Skeletal muscle tissue (tissue), 4 donors: ENCODE results near the gene NDUFS3. TPM values are rescaled to one million over a fixed set of nuclear protein-coding genes. Genes with fewer than 3 reads are reported as not detected.

ENCODE experiments used
- H3K27ac ChIP-seq: one replicate; pipeline ENCODE4 v1.7.0; 2013; ENCODE audit warnings: mild to moderate bottlenecking, low read depth, low read length, inconsistent platforms
- H3K27me3 ChIP-seq, 3 donors: one replicate each; pipeline ENCODE4 v1.7.0; 2013; ENCODE audit warnings: low read length in 3 of 3; ENCODE audit not compliant: control insufficient read depth in 3 of 3, insufficient read depth in 3 of 3
- H3K36me3 ChIP-seq, 3 donors: one replicate each; pipeline ENCODE4 v1.7.0; 2013; ENCODE audit warnings: low read length in 3 of 3; ENCODE audit not compliant: control insufficient read depth in 3 of 3, insufficient read depth in 3 of 3
- H3K4me1 ChIP-seq, 3 donors: one replicate each; pipeline ENCODE4 v1.7.0; 2013; ENCODE audit warnings: low read length in 3 of 3, mild to moderate bottlenecking in 3 of 3; ENCODE audit not compliant: control insufficient read depth in 3 of 3, insufficient read depth in 3 of 3
- H3K4me3 ChIP-seq, 3 donors: one replicate each; pipeline ENCODE4 v1.7.0; 2013; ENCODE audit warnings: low read length in 3 of 3
- H3K9ac ChIP-seq, 3 donors: one replicate each; pipeline ENCODE4 v1.7.0; 2013; ENCODE audit warnings: low read length in 3 of 3, mild to moderate bottlenecking in 3 of 3, moderate library complexity in 2 of 3, low read depth in 1 of 3
- H3K9me3 ChIP-seq, 3 donors: one replicate each; pipeline ENCODE4 v1.7.0; 2013; ENCODE audit warnings: low read length in 3 of 3; ENCODE audit not compliant: control insufficient read depth in 3 of 3
- total RNA-seq: library from RNA; depleted of rRNA; stranded (reverse); fragments of >200 nt; gene quantifications from one replicate; pipeline ENCODE4 v1.2.3, GENCODE V29; 2014
- donor health status: Osteomylitis.

Gene NDUFS3
- total RNA-seq, 1 donor from 2014 or later: 95.5 TPM

DNA sequence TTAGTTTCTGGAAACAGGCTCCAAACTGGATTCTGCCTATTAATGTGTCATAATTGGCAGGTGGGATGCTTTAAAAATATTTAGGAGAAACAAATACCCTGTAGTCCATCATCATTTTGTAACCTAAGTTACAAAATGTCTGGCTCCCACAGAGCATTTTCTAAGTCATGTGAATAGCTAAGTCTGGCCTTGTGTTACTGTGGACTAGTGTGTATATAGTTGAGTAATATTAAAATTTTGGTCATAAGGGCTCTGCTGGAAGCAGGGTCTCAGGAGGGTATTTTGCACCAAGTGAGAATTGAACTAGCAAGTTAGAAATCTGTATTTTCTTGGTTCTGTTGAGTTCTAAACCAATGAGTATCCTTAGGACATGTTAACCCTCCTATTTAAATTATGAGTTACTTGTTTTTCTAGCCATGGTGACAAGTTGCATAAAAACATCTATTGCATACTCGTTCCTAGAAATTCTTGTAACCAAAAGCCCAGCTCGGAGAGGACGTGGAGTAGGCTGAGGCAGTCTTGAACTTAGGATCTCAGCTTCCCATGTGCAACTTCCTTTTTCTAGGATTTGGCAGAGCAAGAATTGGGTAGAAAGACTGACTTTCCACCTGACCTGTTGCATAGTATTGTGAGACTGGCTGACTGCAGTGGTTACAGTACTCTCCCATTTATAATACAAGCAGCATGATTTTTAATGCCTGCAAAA is 8.1 kb upstream of the NDUFS3 start:
- H3K9ac ChIP-seq: no peak overlapping the region
- no peak overlapping the region for H3K4me3 ChIP-seq
- H3K27me3 ChIP-seq: no peaks in the 10 kb centered on the region
- no peaks in the 10 kb centered on the region for H3K9me3 ChIP-seq
- no peak overlapping the region for H3K27ac ChIP-seq
- H3K36me3 ChIP-seq: peaks cover 32 to 44% (median 34%) of the 10 kb centered on the region in 3 donors
- peaks cover 11 to 24% (median 24%) of the 10 kb centered on the region in 3 donors for H3K4me1 ChIP-seq

DNA sequence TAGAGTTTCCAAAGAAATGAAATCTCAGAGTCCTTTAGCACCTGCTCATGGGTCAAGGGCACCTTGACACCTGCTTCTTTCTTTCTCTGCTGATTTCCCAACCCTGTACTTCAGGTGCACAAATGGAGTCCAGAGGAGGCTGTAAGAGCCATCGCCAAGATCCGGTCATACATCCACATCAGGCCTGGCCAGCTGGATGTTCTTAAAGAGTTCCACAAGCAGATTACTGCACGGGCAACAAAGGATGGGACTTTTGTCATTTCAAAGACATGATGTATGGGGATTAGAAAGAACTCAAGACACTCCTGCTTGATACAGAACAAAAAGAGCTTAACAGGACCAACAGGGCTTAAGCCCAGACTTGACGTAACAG is 7.5 kb upstream of the NDUFS3 start:
- H3K27ac ChIP-seq: no peak overlapping the region
- no peaks in the 10 kb centered on the region for H3K27me3 ChIP-seq
- H3K4me3 ChIP-seq: no peak overlapping the region
- peaks cover 11 to 21% (median 19%) of the 10 kb centered on the region in 3 donors for H3K4me1 ChIP-seq
- H3K9me3 ChIP-seq: no peaks in the 10 kb centered on the region
- H3K9ac ChIP-seq: no peak overlapping the region
- peaks cover 34 to 46% (median 35%) of the 10 kb centered on the region in 3 donors for H3K36me3 ChIP-seq

DNA sequence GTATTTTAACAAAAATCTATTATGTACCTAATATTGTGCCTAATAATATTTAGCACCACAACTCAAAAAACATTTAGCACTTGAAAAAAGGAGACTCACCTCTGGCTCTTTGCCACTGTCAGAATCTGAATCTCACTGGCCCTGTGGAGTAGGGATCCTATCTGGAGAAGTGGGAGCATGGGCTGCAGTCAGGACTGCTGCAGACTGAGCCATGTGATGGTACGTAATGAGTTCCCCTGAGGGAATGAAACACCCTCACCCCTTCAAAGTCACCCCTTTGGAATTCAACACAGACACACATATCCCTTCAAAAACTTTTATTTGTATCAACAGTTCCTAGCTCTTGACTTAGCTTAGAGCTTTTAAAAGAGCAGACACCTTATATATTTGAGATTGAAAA is 7.0 kb upstream of the NDUFS3 start:
- Histone ChIP-seq H3K9me3 (no peaks in the 10 kb centered on the region), H3K27me3 (no peaks in the 10 kb centered on the region), H3K4me1 (peaks cover 11 to 21% (median 17%) of the 10 kb centered on the region in 3 donors), H3K9ac (peak overlapping the region in 1 of 3 donors; percentile 24), H3K4me3 (no peak overlapping the region), H3K36me3 (peaks cover 34 to 49% (median 35%) of the 10 kb centered on the region in 3 donors), H3K27ac (no peak overlapping the region)

DNA sequence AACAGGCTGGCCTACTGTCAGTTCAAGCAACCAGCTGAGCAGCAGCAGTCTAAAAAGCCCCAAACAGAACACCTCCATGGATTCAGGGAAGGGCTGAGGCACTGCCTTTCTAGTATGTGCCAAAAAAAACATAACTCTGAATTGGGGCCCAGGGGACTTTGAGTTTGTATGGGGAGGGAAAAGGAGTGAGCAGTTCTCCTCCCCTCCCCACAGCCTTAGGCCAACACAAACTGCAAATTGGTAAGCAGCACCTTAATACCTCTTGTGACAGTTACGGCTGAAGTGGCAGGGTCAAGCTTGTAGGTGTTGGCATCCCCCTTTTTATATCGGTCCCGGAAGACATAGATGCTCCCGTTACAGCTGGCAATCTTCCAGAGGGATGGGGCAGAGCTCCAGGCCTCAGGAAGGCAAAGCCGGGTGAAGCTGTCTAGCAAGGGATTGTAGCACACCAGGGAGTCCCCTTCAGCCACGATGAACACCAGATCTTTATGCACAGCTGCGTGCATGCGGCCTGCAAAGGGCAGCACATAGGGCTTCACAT is 6.1 kb upstream of the NDUFS3 start:
- Histone ChIP-seq H3K4me3 (no peak overlapping the region), H3K9ac (peak overlapping the region in 1 of 3 donors; percentile 14), H3K4me1 (peaks cover 19 to 30% (median 26%) of the 10 kb centered on the region in 3 donors), H3K9me3 (no peaks in the 10 kb centered on the region), H3K27ac (no peak overlapping the region), H3K27me3 (no peaks in the 10 kb centered on the region), H3K36me3 (peaks cover 42 to 57% (median 44%) of the 10 kb centered on the region in 3 donors)

DNA sequence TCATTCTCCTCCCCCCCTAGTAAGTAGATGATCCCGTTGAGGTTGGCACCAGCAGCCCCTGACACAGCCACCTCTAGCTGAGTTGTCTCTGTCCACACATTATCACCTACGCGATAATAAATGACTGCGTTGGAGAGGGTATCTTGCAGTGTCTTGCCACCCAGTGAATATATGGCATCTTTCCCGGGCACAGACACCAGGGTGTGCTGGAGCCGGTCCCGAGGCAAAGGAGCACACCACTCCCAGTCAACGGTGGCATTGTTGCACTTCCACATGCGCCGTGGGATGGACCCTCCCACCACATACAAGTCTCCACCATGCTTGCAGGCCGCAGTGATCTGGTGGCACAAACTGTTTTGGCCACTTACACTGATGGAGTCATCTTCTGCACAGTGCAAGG is 5.6 kb upstream of the NDUFS3 start:
- H3K27me3 ChIP-seq: no peaks in the 10 kb centered on the region

DNA sequence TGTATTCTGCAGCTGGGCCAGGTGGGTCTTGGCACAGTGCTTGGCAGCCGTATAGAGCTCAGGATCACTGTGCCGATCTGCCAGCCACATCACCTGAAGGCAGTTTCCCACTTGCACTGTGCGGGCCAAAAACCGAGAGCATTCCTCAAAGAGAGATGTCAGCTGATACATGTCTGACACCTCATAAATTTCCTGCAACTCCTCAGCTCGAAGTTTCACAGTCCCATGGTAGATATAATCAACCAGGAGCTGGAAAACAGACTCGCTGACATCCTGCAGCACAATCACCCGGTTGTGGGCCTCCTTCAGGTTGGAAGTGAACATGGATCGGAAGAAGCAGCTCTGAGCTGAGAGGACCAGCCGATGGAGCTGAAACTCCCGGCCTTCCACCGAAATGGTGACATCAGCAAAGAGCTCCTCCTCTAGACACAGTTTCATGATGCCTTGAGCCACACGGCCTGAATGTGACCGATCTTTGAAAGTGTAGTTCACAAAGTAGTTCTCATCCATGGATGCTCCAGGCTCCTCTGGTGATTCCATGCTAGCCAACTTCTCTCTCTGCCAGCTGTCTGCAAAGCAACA is 1.3 kb upstream of the NDUFS3 start:
- H3K27me3 ChIP-seq: no peaks in the 10 kb centered on the region
- peaks cover 36 to 50% (median 39%) of the 10 kb centered on the region in 3 donors for H3K4me1 ChIP-seq
- H3K27ac ChIP-seq: no peak overlapping the region
- H3K4me3 ChIP-seq: peak overlapping the region; percentile 82 to 97 (median 97)
- H3K9me3 ChIP-seq: no peaks in the 10 kb centered on the region
- peaks cover 54 to 59% (median 56%) of the 10 kb centered on the region in 3 donors for H3K36me3 ChIP-seq
- H3K9ac ChIP-seq: peak overlapping the region in 2 of 3 donors; percentile 89 to 99

More for the DNA sequence above, 5.6 kb upstream of the NDUFS3 start:
- Histone ChIP-seq H3K9me3 (no peaks in the 10 kb centered on the region), H3K9ac (peak overlapping the region in 1 of 3 donors; percentile 40), H3K4me1 (peaks cover 25 to 35% (median 32%) of the 10 kb centered on the region in 3 donors), H3K4me3 (no peak overlapping the region), H3K36me3 (peaks cover 42 to 57% (median 44%) of the 10 kb centered on the region in 3 donors), H3K27ac (no peak overlapping the region)

DNA sequence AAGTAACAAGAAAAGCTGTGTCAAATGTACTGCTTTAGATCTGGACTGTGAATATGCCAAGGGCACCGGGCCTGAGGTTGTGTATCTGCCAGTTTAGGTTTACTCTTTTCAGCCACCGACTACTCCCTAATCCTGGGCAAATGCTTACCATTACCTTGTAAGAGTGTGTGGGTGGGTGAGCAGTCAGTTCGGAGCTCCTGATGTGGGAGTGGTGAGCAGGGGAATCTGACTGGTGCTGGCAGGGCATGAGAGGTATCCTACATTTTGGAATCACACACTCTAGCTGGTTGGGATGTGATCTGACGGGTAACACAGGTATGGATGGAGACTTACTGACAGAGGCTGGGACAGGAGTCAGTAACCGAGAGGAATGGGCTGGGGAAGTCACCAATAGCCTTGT is 5.0 kb downstream of the NDUFS3 start:
- no peak overlapping the region for H3K9ac ChIP-seq
- H3K27me3 ChIP-seq: peaks cover 0 to 2% (median under 1%) of the 10 kb centered on the region in 3 donors
- H3K36me3 ChIP-seq: peaks cover 47 to 52% (median 49%) of the 10 kb centered on the region in 3 donors
- H3K4me3 ChIP-seq: no peak overlapping the region
- no peaks in the 10 kb centered on the region for H3K9me3 ChIP-seq
- no peak overlapping the region for H3K27ac ChIP-seq
- peaks cover 16 to 28% (median 28%) of the 10 kb centered on the region in 3 donors for H3K4me1 ChIP-seq

DNA sequence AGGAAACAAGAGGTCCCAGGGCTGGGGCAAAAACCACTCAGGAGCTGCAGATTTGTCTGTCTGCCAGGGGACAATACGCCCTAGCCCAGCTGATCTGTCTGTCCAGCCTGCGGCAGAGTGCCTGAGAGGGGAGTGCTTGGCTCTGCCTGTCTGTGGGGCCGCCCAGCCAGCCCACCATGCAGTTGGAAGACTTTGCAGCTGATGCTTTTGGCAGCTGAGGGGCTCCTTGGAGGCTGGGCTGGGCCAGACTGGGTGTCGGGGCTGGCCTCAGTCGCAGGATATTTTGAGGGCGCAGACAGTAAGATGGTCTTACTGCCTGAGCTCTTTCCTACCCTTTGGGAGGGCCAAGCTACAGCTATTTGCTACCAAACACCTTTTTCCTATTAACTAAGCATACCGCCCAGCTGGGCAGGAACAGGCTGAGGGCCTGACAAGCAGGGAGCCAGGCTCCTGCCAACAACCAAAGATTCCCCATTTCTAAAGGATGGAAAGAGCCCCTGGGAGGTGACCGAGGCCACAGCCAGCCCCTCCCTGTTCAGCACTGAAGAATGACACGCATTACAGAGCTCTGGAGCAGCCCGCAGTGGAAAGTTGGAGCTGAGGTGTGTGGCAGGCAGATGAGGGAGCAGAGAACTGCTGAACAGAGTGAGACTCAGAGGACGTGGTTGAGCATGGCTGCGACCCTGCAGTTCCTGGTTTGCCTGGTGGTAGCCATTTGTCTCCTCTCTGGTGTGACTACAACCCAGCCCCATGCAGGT is 7.4 kb downstream of the NDUFS3 start, which contains the start of gene FAM180B:
Gene FAM180B (plus strand): TSS at position 581 of the 758 bp plus-strand sequence. CDS start 91 bp downstream, at position 672.
- peaks cover 6 to 14% (median 9%) of the 10 kb centered on the region in 3 donors for H3K4me1 ChIP-seq
- peaks cover 36 to 42% (median 38%) of the 10 kb centered on the region in 3 donors for H3K36me3 ChIP-seq
- peaks cover 15 to 21% (median 19%) of the 10 kb centered on the region in 3 donors for H3K27me3 ChIP-seq
- H3K9ac ChIP-seq: peak within 1 kb of the TSS in 2 of 3 donors; percentile 25 to 40
- peak within 1 kb of the TSS; percentile 12 for H3K27ac ChIP-seq
- H3K9me3 ChIP-seq: no peaks in the 10 kb centered on the region
- H3K4me3 ChIP-seq: peak within 1 kb of the TSS in 2 of 3 donors; percentile 35 to 48

DNA sequence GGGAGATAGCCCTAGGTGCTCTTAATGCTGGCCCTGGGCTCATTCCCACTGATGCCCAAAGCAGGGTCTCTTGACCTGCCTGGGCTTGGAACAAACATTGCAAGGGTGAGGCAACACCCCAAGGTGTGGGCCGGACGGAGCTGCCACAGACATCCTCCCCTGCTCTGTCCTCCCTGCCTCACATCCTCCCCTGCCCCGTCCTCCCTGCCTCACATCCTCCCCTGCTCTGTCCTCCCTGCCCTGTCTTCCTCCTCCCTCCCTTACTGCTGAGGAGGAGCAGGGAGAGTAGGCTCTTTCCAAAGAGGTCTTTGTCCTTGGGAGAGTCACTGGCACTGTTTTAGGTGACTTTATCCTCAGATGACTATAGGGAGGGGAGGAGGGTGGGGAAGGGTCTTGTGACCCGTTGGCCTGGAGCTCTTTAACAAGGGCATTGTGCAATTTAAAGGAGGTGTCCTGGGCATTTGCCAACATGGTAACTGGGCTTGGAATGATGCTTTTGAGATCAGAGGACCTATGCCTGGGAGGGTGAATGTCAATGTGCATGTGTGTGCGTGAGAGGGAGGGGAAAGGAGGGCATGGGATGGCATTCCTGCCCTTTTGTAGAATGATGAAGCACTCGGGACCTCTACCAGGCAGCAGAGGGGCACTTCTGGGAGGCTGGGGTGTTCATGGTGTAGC is 8.3 kb downstream of the NDUFS3 start:
- Histone ChIP-seq H3K27me3 (peaks cover 22 to 28% (median 22%) of the 10 kb centered on the region in 3 donors), H3K4me3 (peak overlapping the region in 2 of 3 donors; percentile 35 to 48), H3K27ac (no peak overlapping the region), H3K36me3 (peaks cover 28 to 33% (median 30%) of the 10 kb centered on the region in 3 donors), H3K4me1 (peaks cover 6 to 14% (median 9%) of the 10 kb centered on the region in 3 donors), H3K9me3 (no peaks in the 10 kb centered on the region), H3K9ac (peak overlapping the region in 2 of 3 donors; percentile 25 to 40)
